ENCODE measurements around the gene INPP5K.
"Not testable (repeated sequence)": the region's sequence is repeated elsewhere in the genome, so short reads cannot be mapped to it uniquely, and the experiment has no call there.

Gene INPP5K

GRCh38 chr17:1548032-1548431 is 31.6 kb upstream of the INPP5K start:
- in situ Hi-C loops (cut with MboI; ENCODE audit: low sequenced_read_pairs): no loop called here

- in situ Hi-C loops (cut with MboI; ENCODE audit: low sequenced_read_pairs): no loop called here
Observed at GRCh38 chr17:1546292-1546922, 30.0 kb upstream of the INPP5K start.

- in situ Hi-C loops (cut with MboI; ENCODE audit: low sequenced_read_pairs): no loop called here
Observed at GRCh38 chr17:1545618-1546017, 29.2 kb upstream of the INPP5K start.

GRCh38 chr17:1542316-1542715 is 25.9 kb upstream of the INPP5K start:
- in situ Hi-C loops (cut with MboI; ENCODE audit: low sequenced_read_pairs): no loop called here

- in situ Hi-C loops (cut with MboI; ENCODE audit: low sequenced_read_pairs): no loop called here
Observed at GRCh38 chr17:1541367-1541904, 25.0 kb upstream of the INPP5K start.

- in situ Hi-C loops (cut with MboI; ENCODE audit: low sequenced_read_pairs): no loop called here
Observed at GRCh38 chr17:1539811-1540210, 23.4 kb upstream of the INPP5K start.

GRCh38 chr17:1535737-1536136 is 19.3 kb upstream of the INPP5K start:
- in situ Hi-C loops (cut with MboI; ENCODE audit: low sequenced_read_pairs): no loop called here

- in situ Hi-C loops (cut with MboI; ENCODE audit: low sequenced_read_pairs): no loop called here
Observed at GRCh38 chr17:1533661-1534325, 17.4 kb upstream of the INPP5K start.

GRCh38 chr17:1532836-1533602 is 16.6 kb upstream of the INPP5K start:
- in situ Hi-C loops (cut with MboI; ENCODE audit: low sequenced_read_pairs): no loop called here

GRCh38 chr17:1529863-1530262 is 13.5 kb upstream of the INPP5K start:
- in situ Hi-C loops (cut with MboI; ENCODE audit: low sequenced_read_pairs): no loop called here

GRCh38 chr17:1526876-1527275 is 10.5 kb upstream of the INPP5K start:
- in situ Hi-C loops (cut with MboI; ENCODE audit: low sequenced_read_pairs): not testable (repeated sequence)

- in situ Hi-C loops (cut with MboI; ENCODE audit: low sequenced_read_pairs): no loop called here
Observed at GRCh38 chr17:1522626-1523025, 6.2 kb upstream of the INPP5K start.

- in situ Hi-C loops (cut with MboI; ENCODE audit: low sequenced_read_pairs): no loop called here
Observed at GRCh38 chr17:1521086-1521640, 4.8 kb upstream of the INPP5K start.

- in situ Hi-C loops (cut with MboI; ENCODE audit: low sequenced_read_pairs): no loop called here
Observed at GRCh38 chr17:1519678-1520077, 3.3 kb upstream of the INPP5K start.

GRCh38 chr17:1518410-1518809 is 2.0 kb upstream of the INPP5K start:
- in situ Hi-C loops (cut with MboI; ENCODE audit: low sequenced_read_pairs): no loop called here

- in situ Hi-C loops (cut with MboI; ENCODE audit: low sequenced_read_pairs): no loop called here
Observed at GRCh38 chr17:1515640-1516387, 598 bp downstream of the INPP5K start.

- in situ Hi-C loops (cut with MboI; ENCODE audit: low sequenced_read_pairs): no loop called here
Observed at GRCh38 chr17:1512351-1512750, 4.1 kb downstream of the INPP5K start.

GRCh38 chr17:1511756-1512321 is 4.6 kb downstream of the INPP5K start:
- in situ Hi-C loops (cut with MboI; ENCODE audit: low sequenced_read_pairs): no loop called here

- in situ Hi-C loops (cut with MboI; ENCODE audit: low sequenced_read_pairs): no loop called here
Observed at GRCh38 chr17:1511290-1511689, 5.1 kb downstream of the INPP5K start.

- in situ Hi-C loops (cut with MboI; ENCODE audit: low sequenced_read_pairs): no loop called here
Observed at GRCh38 chr17:1509290-1509881, 7.0 kb downstream of the INPP5K start.
